HepG2 (cell line): ENCODE measurements around the gene SERPINF2. TPM values are rescaled to one million over a fixed set of nuclear protein-coding genes. Genes with fewer than 3 reads are reported as not detected.

ENCODE experiments used
- ADNP ChIP-seq: sonication (generic); formaldehyde crosslinking; IDR thresholded peaks from 2 replicates; pipeline ENCODE4 v1.4.0; 2020; ENCODE audit warnings: missing genetic modification reagents
- ATF7-NPFF ChIP-seq: sonication (generic); formaldehyde crosslinking; IDR thresholded peaks from 2 replicates; pipeline ENCODE4 v1.8.1; 2023; ENCODE audit warnings: mild to moderate bottlenecking, low read depth, missing genetic modification reagents, moderate library complexity
- CC2D1A ChIP-seq: sonication (generic); formaldehyde crosslinking; IDR thresholded peaks from 2 replicates; pipeline ENCODE4 v1.8.1; 2023; ENCODE audit warnings: mild to moderate bottlenecking, missing genetic modification reagents
- FOSL2 ChIP-seq: sonication (generic); formaldehyde crosslinking; IDR thresholded peaks from 2 replicates; pipeline ENCODE4 v1.4.0; 2020; ENCODE audit warnings: missing genetic modification reagents
- MBNL3 ChIP-seq: fragments of 250-450 bp; sonication (Bioruptor Pico); conservative IDR thresholded peaks from 2 replicates; pipeline ENCODE4 v1.8.0; 2022; ENCODE audit warnings: mild to moderate bottlenecking, inconsistent platforms
- MIXL1 ChIP-seq: IDR thresholded peaks from 2 replicates; pipeline ENCODE4 v1.6.1; 2016
- MYC ChIP-seq: sonication (generic); formaldehyde crosslinking; IDR thresholded peaks from 2 replicates; pipeline ENCODE4 v1.9.0; 2021; ENCODE audit warnings: missing genetic modification reagents, borderline replicate concordance
- PHF21A ChIP-seq: sonication (generic); formaldehyde crosslinking; IDR thresholded peaks from 2 replicates; pipeline ENCODE4 v1.5.0; 2020; ENCODE audit warnings: mild to moderate bottlenecking, missing genetic modification reagents
- SKI ChIP-seq: fragments of 450-650 bp; IDR thresholded peaks from one replicate; pipeline ENCODE4 v1.6.1; 2018; ENCODE audit warnings: mild to moderate bottlenecking; ENCODE audit not compliant: partially characterized antibody
- STAT5B ChIP-seq: sonication (generic); formaldehyde crosslinking; IDR thresholded peaks from 2 replicates; pipeline ENCODE4 v1.4.0; 2020; ENCODE audit warnings: missing genetic modification reagents
- XBP1 ChIP-seq: sonication (generic); formaldehyde crosslinking; IDR thresholded peaks from 2 replicates; pipeline ENCODE4 v1.5.0; 2020; ENCODE audit warnings: missing genetic modification reagents
- ZNF607 ChIP-seq: sonication (generic); formaldehyde crosslinking; IDR thresholded peaks from 2 replicates; pipeline ENCODE4 v1.5.1; 2020; ENCODE audit warnings: missing genetic modification reagents, mild to moderate bottlenecking, borderline replicate concordance
- ZNF816 ChIP-seq: sonication (generic); formaldehyde crosslinking; IDR thresholded peaks from 2 replicates; pipeline ENCODE4 v1.8.0; 2022; ENCODE audit warnings: missing genetic modification reagents, mild to moderate bottlenecking, borderline replicate concordance
- polyA plus RNA-seq, 8 experiments: library from polyadenylated mRNA; depleted of rRNA in 3 of 8; stranded (reverse) in 7 of 8; unstranded in 1 of 8; fragments of >200 nt; fragmentation: Illumina TruSeq in 4 of 8; extraction: Trizol in 4 of 8; gene quantifications; 2 replicates each; pipeline versions ENCODE4 v1.2.1 to v1.2.3, GENCODE V29; 2011 to 2016; ENCODE audit warnings: low read depth in 4 of 8, missing spikeins in 1 of 8, mixed read lengths in 1 of 8; ENCODE audit not compliant: insufficient read depth in 1 of 8
- total RNA-seq, 5 experiments: library from RNA; depleted of rRNA; stranded (reverse); fragments of >200 nt; fragmentation: Illumina TruSeq; extraction: Trizol; gene quantifications; 2 replicates each; pipeline ENCODE4 v1.2.3, GENCODE V29; 2016; ENCODE audit warnings: low read depth in 1 of 5
- TF ChIP-seq, protein P1 (sequence below): sonication (generic); formaldehyde crosslinking; IDR thresholded peaks from 2 replicates; pipeline ENCODE4 v1.4.0; 2020; ENCODE audit warnings: mild to moderate bottlenecking, missing genetic modification reagents
- TF ChIP-seq, protein P2 (sequence below): sonication (generic); formaldehyde crosslinking; IDR thresholded peaks from 2 replicates; pipeline ENCODE4 v1.5.0; 2020; ENCODE audit warnings: mild to moderate bottlenecking, missing genetic modification reagents, borderline replicate concordance
- TF ChIP-seq, protein P3 (sequence below): sonication (generic); formaldehyde crosslinking; IDR thresholded peaks from 2 replicates; pipeline ENCODE4 v1.4.0; 2020; ENCODE audit warnings: mild to moderate bottlenecking, missing genetic modification reagents
- TF ChIP-seq, protein P4 (sequence below): sonication (generic); formaldehyde crosslinking; IDR thresholded peaks from 2 replicates; pipeline ENCODE4 v1.5.0; 2020; ENCODE audit warnings: mild to moderate bottlenecking, low read depth, missing genetic modification reagents, borderline replicate concordance

SERPINF2 gene
- total and polyA plus RNA-seq, 2 of the 13 experiments (the other 11 are each of a cell fraction or from before 2014, with no cell fraction given) = 309 to 548 TPM

DNA sequence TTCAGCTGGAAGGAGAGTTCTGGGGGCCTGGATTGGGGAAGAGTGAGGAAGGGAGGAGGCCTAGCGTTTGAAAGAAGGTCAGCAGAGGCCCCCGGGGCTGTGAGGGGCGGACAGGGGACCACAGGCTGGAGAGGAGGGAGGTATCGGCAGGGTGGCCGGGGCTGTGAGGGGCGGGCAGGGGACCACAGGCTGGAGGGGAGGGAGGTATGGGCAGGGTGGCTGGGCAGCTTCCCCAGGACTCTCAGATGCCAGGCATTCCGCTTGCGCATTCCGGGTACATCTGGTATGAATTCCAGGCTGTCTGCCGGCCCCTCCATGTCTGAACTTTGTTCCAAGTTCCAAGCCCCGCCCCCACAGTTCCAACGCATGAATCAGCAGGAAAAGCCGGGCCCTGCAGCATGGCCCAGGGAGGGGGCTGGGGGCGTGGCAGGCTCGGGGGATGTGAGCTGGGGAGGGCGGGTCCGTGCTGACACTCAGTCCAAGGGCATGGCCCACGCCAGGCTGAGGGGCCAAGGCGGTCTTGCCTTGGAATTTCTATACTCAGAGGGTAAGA is 28.2 kb upstream of the SERPINF2 start (continued):
- TF ChIP-seq STAT5B (CRISPR knock-in tag) (no peak), FOSL2 (peak; percentile 93), MYC (CRISPR knock-in tag) (peak; percentile 76), PHF21A (CRISPR knock-in tag) (peak; percentile 22), MBNL3 (CRISPR knock-in tag) (no peak), SKI (peak; percentile 95), ZNF607 (CRISPR knock-in tag) (0 out of 2 replicates have a peak, but pooled peaks have one; percentile 8), ATF7-NPFF (CRISPR knock-in tag) (no peak), ADNP (CRISPR knock-in tag) (no peak), ZNF816 (no peak), CC2D1A (no peak), MIXL1 (CRISPR knock-in tag) (no peak; the same call in 1 of the 2 replicates), XBP1 (no peak)
- TF ChIP-seq, protein P1, sequence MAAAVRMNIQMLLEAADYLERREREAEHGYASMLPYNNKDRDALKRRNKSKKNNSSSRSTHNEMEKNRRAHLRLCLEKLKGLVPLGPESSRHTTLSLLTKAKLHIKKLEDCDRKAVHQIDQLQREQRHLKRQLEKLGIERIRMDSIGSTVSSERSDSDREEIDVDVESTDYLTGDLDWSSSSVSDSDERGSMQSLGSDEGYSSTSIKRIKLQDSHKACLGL = 0 out of 2 replicates have a peak, but pooled peaks have one; percentile 15
- TF ChIP-seq, protein P2, sequence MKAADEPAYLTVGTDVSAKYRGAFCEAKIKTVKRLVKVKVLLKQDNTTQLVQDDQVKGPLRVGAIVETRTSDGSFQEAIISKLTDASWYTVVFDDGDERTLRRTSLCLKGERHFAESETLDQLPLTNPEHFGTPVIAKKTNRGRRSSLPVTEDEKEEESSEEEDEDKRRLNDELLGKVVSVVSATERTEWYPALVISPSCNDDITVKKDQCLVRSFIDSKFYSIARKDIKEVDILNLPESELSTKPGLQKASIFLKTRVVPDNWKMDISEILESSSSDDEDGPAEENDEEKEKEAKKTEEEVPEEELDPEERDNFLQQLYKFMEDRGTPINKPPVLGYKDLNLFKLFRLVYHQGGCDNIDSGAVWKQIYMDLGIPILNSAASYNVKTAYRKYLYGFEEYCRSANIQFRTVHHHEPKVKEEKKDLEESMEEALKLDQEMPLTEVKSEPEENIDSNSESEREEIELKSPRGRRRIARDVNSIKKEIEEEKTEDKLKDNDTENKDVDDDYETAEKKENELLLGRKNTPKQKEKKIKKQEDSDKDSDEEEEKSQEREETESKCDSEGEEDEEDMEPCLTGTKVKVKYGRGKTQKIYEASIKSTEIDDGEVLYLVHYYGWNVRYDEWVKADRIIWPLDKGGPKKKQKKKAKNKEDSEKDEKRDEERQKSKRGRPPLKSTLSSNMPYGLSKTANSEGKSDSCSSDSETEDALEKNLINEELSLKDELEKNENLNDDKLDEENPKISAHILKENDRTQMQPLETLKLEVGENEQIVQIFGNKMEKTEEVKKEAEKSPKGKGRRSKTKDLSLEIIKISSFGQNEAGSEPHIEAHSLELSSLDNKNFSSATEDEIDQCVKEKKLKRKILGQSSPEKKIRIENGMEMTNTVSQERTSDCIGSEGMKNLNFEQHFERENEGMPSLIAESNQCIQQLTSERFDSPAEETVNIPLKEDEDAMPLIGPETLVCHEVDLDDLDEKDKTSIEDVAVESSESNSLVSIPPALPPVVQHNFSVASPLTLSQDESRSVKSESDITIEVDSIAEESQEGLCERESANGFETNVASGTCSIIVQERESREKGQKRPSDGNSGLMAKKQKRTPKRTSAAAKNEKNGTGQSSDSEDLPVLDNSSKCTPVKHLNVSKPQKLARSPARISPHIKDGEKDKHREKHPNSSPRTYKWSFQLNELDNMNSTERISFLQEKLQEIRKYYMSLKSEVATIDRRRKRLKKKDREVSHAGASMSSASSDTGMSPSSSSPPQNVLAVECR = peak; percentile 89
- TF ChIP-seq, protein P3, sequence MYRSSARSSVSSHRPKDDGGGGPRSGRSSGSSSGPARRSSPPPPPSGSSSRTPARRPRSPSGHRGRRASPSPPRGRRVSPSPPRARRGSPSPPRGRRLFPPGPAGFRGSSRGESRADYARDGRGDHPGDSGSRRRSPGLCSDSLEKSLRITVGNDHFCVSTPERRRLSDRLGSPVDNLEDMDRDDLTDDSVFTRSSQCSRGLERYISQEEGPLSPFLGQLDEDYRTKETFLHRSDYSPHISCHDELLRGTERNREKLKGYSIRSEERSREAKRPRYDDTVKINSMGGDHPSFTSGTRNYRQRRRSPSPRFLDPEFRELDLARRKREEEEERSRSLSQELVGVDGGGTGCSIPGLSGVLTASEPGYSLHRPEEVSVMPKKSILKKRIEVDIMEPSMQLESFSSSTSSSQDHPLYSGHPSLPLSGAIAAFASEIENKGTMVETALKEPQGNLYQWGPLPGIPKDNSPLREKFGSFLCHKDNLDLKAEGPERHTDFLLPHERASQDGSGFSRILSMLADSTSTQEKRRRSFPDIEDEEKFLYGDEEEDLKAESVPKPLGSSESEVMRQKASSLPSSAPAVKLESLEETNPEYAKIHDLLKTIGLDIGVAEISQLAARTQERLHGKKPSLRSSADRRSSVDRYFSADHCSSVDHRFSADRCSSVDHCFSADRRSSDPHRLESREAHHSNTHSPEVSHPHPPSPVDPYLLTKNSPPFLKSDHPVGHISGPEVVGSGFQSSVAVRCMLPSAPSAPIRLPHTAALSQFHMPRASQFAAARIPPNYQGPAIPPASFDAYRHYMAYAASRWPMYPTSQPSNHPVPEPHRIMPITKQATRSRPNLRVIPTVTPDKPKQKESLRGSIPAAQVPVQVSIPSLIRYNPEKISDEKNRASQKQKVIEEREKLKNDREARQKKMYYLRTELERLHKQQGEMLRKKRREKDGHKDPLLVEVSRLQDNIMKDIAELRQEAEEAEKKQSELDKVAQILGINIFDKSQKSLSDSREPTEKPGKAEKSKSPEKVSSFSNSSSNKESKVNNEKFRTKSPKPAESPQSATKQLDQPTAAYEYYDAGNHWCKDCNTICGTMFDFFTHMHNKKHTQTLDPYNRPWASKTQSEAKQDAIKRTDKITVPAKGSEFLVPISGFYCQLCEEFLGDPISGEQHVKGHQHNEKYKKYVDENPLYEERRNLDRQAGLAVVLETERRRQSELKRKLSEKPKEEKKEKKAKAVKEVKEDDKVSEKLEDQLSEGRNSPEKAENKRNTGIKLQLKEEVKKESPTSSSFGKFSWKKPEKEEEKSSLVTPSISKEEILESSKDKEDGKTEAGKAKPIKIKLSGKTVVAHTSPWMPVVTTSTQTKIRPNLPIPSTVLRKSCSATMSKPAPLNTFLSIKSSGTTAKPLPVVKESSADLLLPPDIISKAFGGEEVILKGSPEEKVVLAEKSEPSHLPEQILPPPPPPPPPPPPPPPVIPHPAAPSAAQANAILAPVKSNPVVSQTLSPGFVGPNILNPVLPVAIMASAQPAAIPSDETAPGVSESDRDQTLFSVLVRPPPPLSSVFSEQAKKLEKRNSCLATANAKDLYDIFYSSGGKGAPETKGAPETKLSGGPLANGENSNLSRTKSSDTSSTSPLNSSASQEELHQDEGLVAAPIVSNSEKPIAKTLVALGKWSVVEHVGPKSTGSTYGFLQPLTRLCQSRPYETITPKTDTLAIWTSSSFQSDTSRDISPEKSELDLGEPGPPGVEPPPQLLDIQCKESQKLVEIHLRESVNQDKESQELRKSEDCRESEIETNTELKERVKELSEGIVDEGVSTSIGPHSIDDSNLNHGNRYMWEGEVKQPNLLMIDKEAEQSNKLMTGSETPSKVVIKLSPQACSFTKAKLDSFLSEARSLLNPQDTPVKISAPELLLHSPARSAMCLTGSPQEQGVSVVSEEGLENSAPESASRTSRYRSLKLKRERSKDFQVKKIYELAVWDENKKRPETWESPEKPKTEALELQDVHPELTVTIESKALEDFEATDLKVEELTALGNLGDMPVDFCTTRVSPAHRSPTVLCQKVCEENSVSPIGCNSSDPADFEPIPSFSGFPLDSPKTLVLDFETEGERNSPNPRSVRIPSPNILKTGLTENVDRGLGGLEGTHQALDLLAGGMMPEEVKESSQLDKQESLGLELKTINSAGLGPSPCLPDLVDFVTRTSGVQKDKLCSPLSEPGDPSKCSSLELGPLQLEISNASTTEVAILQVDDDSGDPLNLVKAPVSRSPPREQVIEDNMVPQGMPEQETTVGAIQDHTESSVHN = no peak
- TF ChIP-seq, protein P4, sequence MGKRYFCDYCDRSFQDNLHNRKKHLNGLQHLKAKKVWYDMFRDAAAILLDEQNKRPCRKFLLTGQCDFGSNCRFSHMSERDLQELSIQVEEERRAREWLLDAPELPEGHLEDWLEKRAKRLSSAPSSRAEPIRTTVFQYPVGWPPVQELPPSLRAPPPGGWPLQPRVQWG (CRISPR knock-in tag) = no peak
